ENCODE measurements around the gene CABP2. TPM values are rescaled to one million over a fixed set of nuclear protein-coding genes. Genes with fewer than 3 reads are reported as not detected.

The CABP2 gene
- total RNA-seq, 1 donor from 2014 or later = not detected

- DNase-seq (ENCODE audit: low read depth) = peak; percentile 98
Measured at GRCh38 chr11:67508486-67509121, 14.6 kb downstream of the CABP2 start.

- peak; percentile 100 for DNase-seq (ENCODE audit: low read depth)
Measured at GRCh38 chr11:67507864-67508485, 15.3 kb downstream of the CABP2 start, which contains the start of gene CDK2AP2. Gene CDK2AP2 (minus strand): TSS chr11:67508162. CDS start chr11:67508082, 80 bp downstream.

GRCh38 chr11:67507242-67507863 is 15.9 kb downstream of the CABP2 start:
- DNase-seq (ENCODE audit: low read depth) = no peak

GRCh38 chr11:67506426-67507051 is 16.7 kb downstream of the CABP2 start:
- no peak for DNase-seq (ENCODE audit: low read depth)

- peak; percentile 97 for DNase-seq (ENCODE audit: low read depth)
Measured at GRCh38 chr11:67505605-67506396, 17.4 kb downstream of the CABP2 start.

GRCh38 chr11:67504950-67505581 is 18.2 kb downstream of the CABP2 start, which contains the start of gene PITPNM1:
Gene PITPNM1 (minus strand): TSS chr11:67505363. CDS start chr11:67504180, 1,183 bp downstream.
- peak; percentile 63 for DNase-seq (ENCODE audit: low read depth)

- peak; percentile 13 for DNase-seq (ENCODE audit: low read depth)
Measured at GRCh38 chr11:67504005-67504949, 19.0 kb downstream of the CABP2 start.

- DNase-seq (ENCODE audit: low read depth) = no peak
Measured at GRCh38 chr11:67503119-67504004, 19.9 kb downstream of the CABP2 start.

GRCh38 chr11:67502328-67502979 is 20.8 kb downstream of the CABP2 start:
- DNase-seq (ENCODE audit: low read depth) = no peak

GRCh38 chr11:67501854-67502253 is 21.4 kb downstream of the CABP2 start:
- DNase-seq (ENCODE audit: low read depth) = no peak

- no peak for DNase-seq (ENCODE audit: low read depth)
Measured at GRCh38 chr11:67500831-67501715, 22.2 kb downstream of the CABP2 start.

- no peak for DNase-seq (ENCODE audit: low read depth)
Measured at GRCh38 chr11:67500484-67500821, 22.8 kb downstream of the CABP2 start.

- DNase-seq (ENCODE audit: low read depth) = no peak
Measured at GRCh38 chr11:67499808-67500483, 23.3 kb downstream of the CABP2 start.

GRCh38 chr11:67498544-67498972 is 24.7 kb downstream of the CABP2 start:
- no peak for DNase-seq (ENCODE audit: low read depth)

- no peak for DNase-seq (ENCODE audit: low read depth)
Measured at GRCh38 chr11:67497656-67498291, 25.5 kb downstream of the CABP2 start.

- no peak for DNase-seq (ENCODE audit: low read depth)
Measured at GRCh38 chr11:67496113-67496512, 27.1 kb downstream of the CABP2 start.

All from myocyte (in vitro differentiated cells).